ENCODE measurements around the gene GRK4.

The GRK4 gene

DNA sequence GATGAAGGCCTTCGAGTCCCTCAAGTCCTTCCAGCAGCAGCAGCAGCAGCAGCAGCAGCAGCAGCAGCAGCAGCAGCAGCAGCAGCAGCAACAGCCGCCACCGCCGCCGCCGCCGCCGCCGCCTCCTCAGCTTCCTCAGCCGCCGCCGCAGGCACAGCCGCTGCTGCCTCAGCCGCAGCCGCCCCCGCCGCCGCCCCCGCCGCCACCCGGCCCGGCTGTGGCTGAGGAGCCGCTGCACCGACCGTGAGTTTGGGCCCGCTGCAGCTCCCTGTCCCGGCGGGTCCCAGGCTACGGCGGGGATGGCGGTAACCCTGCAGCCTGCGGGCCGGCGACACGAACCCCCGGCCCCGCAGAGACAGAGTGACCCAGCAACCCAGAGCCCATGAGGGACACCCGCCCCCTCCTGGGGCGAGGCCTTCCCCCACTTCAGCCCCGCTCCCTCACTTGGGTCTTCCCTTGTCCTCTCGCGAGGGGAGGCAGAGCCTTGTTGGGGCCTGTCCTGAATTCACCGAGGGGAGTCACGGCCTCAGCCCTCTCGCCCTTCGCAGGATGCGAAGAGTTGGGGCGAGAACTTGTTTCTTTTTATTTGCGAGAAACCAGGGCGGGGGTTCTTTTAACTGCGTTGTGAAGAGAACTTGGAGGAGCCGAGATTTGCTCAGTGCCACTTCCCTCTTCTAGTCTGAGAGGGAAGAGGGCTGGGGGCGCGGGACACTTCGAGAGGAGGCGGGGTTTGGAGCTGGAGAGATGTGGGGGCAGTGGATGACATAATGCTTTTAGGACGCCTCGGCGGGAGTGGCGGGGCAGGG is 111.7 kb downstream of the GRK4 start:
- Mint-ChIP-seq H3K36me3 (ENCODE audit: low read depth) (peaks cover 23% of the 10 kb centered on the region), H3K27ac (peak overlapping the region; percentile 93), H3K27me3 (no peaks in the 10 kb centered on the region), H3K9me3 (no peaks in the 10 kb centered on the region), H3K4me1 (ENCODE audit: low read depth) (peaks cover 34% of the 10 kb centered on the region), H3K4me3 (peak overlapping the region; percentile 90)
- DNase-seq = peak; percentile 58

DNA sequence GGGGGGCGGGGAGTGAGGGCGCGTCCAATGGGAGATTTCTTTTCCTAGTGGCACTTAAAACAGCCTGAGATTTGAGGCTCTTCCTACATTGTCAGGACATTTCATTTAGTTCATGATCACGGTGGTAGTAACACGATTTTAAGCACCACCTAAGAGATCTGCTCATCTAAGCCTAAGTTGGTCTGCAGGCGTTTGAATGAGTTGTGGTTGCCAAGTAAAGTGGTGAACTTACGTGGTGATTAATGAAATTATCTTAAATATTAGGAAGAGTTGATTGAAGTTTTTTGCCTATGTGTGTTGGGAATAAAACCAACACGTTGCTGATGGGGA is 112.2 kb downstream of the GRK4 start:
- Mint-ChIP-seq H3K9me3 (no peaks in the 10 kb centered on the region), H3K27ac (peak overlapping the region; percentile 93), H3K27me3 (no peaks in the 10 kb centered on the region), H3K36me3 (ENCODE audit: low read depth) (peaks cover 26% of the 10 kb centered on the region), H3K4me1 (ENCODE audit: low read depth) (peaks cover 39% of the 10 kb centered on the region), H3K4me3 (peak overlapping the region; percentile 90)
- no peak for DNase-seq

DNA sequence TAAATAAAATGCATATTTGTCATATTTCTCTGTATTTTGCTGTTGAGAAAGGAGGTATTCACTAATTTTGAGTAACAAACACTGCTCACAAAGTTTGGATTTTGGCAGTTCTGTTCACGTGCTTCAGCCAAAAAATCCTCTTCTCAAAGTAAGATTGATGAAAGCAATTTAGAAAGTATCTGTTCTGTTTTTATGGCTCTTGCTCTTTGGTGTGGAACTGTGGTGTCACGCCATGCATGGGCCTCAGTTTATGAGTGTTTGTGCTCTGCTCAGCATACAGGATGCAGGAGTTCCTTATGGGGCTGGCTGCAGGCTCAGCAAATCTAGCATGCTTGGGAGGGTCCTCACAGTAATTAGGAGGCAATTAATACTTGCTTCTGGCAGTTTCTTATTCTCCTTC is 114.4 kb downstream of the GRK4 start:
- no peaks in the 10 kb centered on the region for H3K9me3 Mint-ChIP-seq
- no peaks in the 10 kb centered on the region for H3K27me3 Mint-ChIP-seq
- no peak for DNase-seq
- peaks cover 34% of the 10 kb centered on the region for H3K36me3 Mint-ChIP-seq (ENCODE audit: low read depth)
- H3K27ac Mint-ChIP-seq = peak overlapping the region; percentile 23
- peaks cover 55% of the 10 kb centered on the region for H3K4me1 Mint-ChIP-seq (ENCODE audit: low read depth)
- H3K4me3 Mint-ChIP-seq = peak overlapping the region; percentile 16

DNA sequence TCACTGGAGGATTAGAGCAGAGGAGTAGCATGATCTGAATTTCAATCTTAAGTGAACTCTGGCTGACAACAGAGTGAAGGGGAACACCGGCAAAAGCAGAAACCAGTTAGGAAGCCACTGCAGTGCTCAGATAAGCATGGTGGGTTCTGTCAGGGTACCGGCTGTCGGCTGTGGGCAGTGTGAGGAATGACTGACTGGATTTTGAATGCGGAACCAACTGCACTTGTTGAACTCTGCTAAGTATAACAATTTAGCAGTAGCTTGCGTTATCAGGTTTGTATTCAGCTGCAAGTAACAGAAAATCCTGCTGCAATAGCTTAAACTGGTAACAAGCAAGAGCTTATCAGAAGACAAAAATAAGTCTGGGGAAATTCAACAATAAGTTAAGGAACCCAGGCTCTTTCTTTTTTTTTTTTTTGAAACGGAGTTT is 116.3 kb downstream of the GRK4 start:
- DNase-seq = no peak
- H3K9me3 Mint-ChIP-seq = no peaks in the 10 kb centered on the region
- H3K4me1 Mint-ChIP-seq (ENCODE audit: low read depth) = peaks cover 70% of the 10 kb centered on the region
- H3K36me3 Mint-ChIP-seq (ENCODE audit: low read depth) = peaks cover 40% of the 10 kb centered on the region
- H3K27ac Mint-ChIP-seq = no peak overlapping the region
- no peak overlapping the region for H3K4me3 Mint-ChIP-seq
- H3K27me3 Mint-ChIP-seq = no peaks in the 10 kb centered on the region

DNA sequence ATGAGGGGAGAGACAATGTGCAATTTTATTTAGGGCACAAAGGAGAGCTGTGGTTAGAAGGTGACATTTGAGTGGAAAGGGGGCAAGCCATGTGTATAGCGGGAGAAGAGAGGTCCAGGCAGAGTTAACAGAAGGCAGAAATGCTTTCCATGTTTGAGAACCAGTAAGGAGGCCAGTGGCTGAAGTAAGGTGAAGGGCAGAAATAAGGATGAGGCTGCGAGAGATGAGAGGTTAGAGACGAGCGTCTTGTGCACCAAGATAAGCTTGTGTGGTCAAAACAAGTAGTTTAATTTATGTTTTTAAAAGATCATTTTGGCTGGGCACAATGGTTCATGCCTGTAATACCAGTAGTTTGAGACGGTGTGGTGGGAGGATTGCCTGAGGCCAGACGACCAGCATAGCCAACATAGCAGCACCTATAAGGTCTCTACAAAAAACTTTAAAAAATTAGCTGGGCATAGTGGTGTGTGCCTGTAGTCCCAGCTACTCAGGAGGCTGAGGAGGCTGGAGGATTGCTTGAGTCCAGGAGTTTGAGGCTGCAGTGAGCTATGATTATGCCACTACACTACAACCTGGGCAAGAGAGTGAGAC is 119.6 kb downstream of the GRK4 start:
- Mint-ChIP-seq H3K27ac (peak overlapping the region; percentile 1), H3K4me1 (ENCODE audit: low read depth) (peaks cover 78% of the 10 kb centered on the region), H3K9me3 (no peaks in the 10 kb centered on the region), H3K27me3 (no peaks in the 10 kb centered on the region), H3K36me3 (ENCODE audit: low read depth) (peaks cover 45% of the 10 kb centered on the region), H3K4me3 (no peak overlapping the region)
- DNase-seq = no peak

DNA sequence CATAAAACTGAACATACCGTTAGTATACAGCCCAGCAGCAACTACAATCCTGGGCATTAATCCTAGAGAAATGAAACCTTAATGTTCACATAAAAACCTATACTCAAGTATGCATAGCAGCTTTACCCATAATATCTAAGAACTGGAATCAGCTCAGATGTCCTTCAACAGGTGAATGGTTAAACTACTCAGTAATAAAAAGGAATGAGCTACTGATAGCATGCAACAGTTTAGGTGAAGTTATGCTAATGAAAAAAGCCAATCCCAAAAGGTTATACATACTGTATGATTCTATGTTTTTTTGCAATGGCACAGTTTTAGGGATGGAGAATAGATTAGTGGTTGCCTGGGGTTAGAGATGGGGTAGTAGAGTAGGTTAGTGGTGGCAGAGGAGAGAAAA is 120.4 kb downstream of the GRK4 start:
- peak overlapping the region; percentile 82 for H3K27ac Mint-ChIP-seq
- no peak for DNase-seq
- peaks cover 79% of the 10 kb centered on the region for H3K4me1 Mint-ChIP-seq (ENCODE audit: low read depth)
- no peaks in the 10 kb centered on the region for H3K9me3 Mint-ChIP-seq
- H3K36me3 Mint-ChIP-seq (ENCODE audit: low read depth) = peaks cover 50% of the 10 kb centered on the region
- no peaks in the 10 kb centered on the region for H3K27me3 Mint-ChIP-seq
- H3K4me3 Mint-ChIP-seq = no peak overlapping the region

DNA sequence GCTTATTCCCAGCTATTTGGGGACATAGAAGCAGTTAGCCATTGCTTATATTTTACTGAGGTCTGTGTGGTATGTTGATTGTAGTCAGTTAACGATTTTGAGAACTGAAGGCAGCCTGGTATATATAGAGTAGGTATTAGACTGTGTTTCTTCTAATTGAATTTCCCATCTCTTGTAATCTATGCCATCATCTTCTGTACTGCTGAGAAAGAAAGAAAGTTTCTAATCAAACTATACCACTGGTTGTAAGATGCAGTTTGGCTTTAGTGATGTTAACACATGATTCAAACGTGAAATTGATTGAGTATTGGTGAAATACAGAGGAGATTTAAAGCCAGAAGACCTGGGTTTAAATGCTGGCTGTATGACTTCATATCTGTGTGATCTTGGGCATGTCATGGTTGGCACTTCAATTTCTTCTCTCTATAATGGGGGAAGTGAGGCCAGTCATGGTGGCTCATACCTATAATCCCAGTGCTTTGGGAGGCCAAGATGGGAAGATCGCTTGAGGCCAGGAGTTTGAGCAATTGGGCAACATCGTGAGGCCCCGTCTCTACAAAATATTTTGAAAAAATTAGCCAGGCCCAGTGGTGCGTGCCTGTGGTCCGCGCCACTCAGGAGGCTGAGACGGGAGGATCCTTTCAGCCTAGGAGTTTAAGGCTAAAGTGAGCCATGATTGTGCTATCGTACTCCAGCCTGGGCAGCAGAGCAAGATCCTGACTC is 122.7 kb downstream of the GRK4 start:
- no peaks in the 10 kb centered on the region for H3K27me3 Mint-ChIP-seq
- peaks cover 50% of the 10 kb centered on the region for H3K36me3 Mint-ChIP-seq (ENCODE audit: low read depth)
- H3K4me1 Mint-ChIP-seq (ENCODE audit: low read depth) = peaks cover 66% of the 10 kb centered on the region
- peak overlapping the region; percentile 82 for H3K27ac Mint-ChIP-seq
- peak overlapping the region; percentile 21 for H3K4me3 Mint-ChIP-seq
- DNase-seq = no peak
- no peaks in the 10 kb centered on the region for H3K9me3 Mint-ChIP-seq

DNA sequence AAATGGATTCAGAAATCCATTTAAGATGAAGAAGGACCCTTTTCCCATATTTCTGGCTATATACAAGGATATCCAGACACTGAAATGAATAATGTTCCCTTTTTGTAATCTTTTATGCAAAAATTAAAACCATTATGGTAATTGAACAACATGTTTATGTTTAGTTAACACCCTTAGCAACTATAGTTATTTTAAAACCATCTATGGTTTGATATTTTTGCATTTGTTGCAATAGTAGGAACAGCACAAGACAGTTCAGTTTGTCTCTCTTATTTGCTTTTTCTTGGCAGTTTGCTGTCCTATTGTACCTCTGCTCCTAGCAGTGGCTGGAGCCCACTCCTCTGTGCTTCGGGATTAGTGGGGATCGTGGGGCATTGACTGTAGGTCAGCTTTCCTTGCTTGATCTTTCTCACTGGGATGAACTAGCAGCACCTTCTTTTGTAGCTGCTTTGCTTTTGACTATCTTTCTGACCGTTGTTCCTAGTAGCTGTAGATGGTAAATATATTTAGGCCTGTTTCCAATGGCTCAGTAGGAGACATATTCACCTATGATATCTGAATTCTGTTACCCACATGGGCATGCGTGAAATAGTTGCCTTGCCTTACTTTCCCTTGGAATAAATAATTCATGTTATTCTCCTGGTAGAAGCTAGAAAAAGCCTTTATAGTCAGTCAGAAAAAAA is 123.9 kb downstream of the GRK4 start:
- H3K27ac Mint-ChIP-seq = peak overlapping the region; percentile 74
- H3K4me3 Mint-ChIP-seq = no peak overlapping the region
- H3K36me3 Mint-ChIP-seq (ENCODE audit: low read depth) = peaks cover 53% of the 10 kb centered on the region
- H3K27me3 Mint-ChIP-seq = no peaks in the 10 kb centered on the region
- no peaks in the 10 kb centered on the region for H3K9me3 Mint-ChIP-seq
- H3K4me1 Mint-ChIP-seq (ENCODE audit: low read depth) = peaks cover 66% of the 10 kb centered on the region
- no peak for DNase-seq
